Muscle layer of colon (tissue), 2 donors: Measurements from ENCODE around the gene MSL1.

Experiments used
- H3K27ac ChIP-seq: one replicate; pipeline ENCODE4 v1.7.0; 2013; ENCODE audit warnings: low read depth, mild to moderate bottlenecking, low read length, moderate library complexity
- H3K27me3 ChIP-seq, 2 donors: one replicate each; pipeline ENCODE4 v1.7.0; 2013; ENCODE audit warnings: low read length in 2 of 2, mild to moderate bottlenecking in 2 of 2; ENCODE audit not compliant: insufficient read depth in 2 of 2, control insufficient read depth in 1 of 2
- H3K36me3 ChIP-seq: one replicate; pipeline ENCODE4 v1.7.0; 2013; ENCODE audit warnings: mild to moderate bottlenecking, low read length; ENCODE audit not compliant: insufficient read depth
- H3K4me1 ChIP-seq: one replicate; pipeline ENCODE4 v1.7.0; 2013; ENCODE audit warnings: mild to moderate bottlenecking, low read length; ENCODE audit not compliant: insufficient read depth
- H3K4me3 ChIP-seq, 2 donors: one replicate each; pipeline ENCODE4 v1.7.0; 2013; ENCODE audit warnings: low read length in 2 of 2, low read depth in 1 of 2, mild to moderate bottlenecking in 1 of 2, moderate library complexity in 1 of 2
- H3K9ac ChIP-seq: one replicate; pipeline ENCODE4 v1.7.0; 2013; ENCODE audit warnings: low read length
- H3K9me3 ChIP-seq: one replicate; pipeline ENCODE4 v1.7.0; 2013; ENCODE audit warnings: mild to moderate bottlenecking, low read length
- donor health status: abdominal sarcoma.
- donor health status: Adenocarcinoma of cecum.

MSL1 gene

DNA sequence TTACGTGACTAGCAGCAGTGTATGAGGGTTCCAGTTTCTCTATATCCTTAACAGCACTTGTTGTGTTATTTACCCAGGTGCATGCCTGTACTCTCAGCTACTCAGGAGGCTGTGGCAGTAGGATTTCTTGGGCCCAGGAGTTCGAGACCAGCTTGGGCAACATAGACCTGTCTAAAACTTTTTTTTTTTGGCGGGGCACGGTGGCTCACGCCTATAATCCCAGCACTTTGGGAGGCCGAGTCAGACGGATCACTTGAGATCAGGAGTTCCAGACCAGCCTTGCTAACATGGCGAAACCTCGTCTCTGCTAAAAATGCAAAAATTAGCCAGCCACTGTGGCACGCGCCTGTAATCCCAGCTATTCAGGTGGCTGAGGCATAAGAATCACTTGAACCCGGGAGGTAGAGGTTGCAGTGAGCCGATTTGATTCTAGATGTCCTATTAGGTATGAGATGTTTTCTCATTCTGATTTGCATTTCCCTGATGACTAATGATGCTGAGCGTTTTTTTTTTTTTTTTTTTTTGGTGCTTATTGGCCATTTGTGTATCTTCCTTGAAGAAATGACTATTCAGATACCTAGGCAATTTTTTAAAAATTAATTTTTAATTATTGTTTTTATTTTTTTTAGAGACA lies 31.9 kb downstream of the MSL1 start:
- Histone ChIP-seq H3K4me3 (no peak overlapping the region), H3K9me3 (no peaks in the 10 kb centered on the region), H3K27ac (no peak overlapping the region), H3K9ac (no peak overlapping the region), H3K4me1 (peaks cover 15% of the 10 kb centered on the region), H3K27me3 (no peaks in the 10 kb centered on the region), H3K36me3 (peaks cover 39% of the 10 kb centered on the region)

- Histone ChIP-seq H3K36me3 (peaks cover 37% of the 10 kb centered on the region), H3K27me3 (no peaks in the 10 kb centered on the region), H3K9ac (no peak overlapping the region), H3K4me1 (peaks cover 9% of the 10 kb centered on the region), H3K9me3 (no peaks in the 10 kb centered on the region), H3K27ac (no peak overlapping the region), H3K4me3 (no peak overlapping the region)
Measured at GRCh38 chr17:40157973-40158372, 36.2 kb downstream of the MSL1 start.

DNA sequence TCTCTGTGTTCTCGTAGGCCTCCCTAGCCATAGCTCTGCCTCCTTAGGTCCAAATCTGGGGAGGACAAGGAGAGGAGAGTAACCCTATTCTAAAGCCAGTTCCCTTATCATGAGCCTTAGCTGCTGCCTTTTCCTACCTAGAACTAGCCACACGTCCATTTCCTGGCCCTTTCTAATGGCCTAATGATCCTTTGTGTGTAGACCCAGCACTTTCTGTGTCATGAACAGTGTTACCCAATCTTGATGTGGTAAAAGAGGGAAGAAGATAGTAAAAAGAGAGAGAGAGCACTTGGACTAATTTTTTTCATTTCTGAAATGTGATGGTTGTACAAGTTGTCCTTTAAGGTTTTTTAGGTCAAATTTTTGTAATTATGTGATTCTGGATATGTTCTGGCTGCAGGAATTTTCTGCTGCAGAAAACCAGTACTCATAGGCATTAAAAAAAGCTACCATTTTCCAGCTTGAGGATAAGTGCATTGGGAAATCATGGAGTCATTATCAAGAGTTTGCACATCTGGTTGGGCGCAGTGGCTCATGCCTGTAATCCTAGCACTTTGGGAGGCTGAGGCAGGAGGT lies 36.8 kb downstream of the MSL1 start:
- Histone ChIP-seq H3K36me3 (peaks cover 36% of the 10 kb centered on the region), H3K4me3 (no peak overlapping the region), H3K27ac (no peak overlapping the region), H3K9me3 (no peaks in the 10 kb centered on the region), H3K27me3 (no peaks in the 10 kb centered on the region), H3K4me1 (peaks cover 9% of the 10 kb centered on the region), H3K9ac (no peak overlapping the region)

DNA sequence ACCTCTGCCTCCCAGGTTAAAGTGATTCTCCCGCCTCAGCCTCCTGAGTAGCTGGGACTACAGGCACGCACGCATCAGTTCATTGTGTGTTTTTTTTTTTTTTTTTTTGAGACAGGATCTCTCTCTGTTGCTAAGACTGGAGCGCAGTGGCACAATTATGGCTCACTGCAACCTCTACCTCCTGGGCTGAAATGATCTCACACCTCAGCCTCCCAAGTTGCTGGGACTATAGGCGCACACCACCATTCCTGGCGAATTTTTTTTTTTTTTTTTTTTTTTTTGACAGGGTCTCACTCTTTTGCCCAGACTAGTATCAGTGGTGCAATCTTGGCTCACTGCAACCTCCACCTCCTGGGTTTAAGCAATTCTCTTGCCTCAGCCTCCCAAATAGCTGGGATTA lies 37.7 kb downstream of the MSL1 start:
- H3K4me1 ChIP-seq, result peaks cover 9% of the 10 kb centered on the region
- no peak overlapping the region for H3K27ac ChIP-seq
- no peak overlapping the region for H3K9ac ChIP-seq
- H3K9me3 ChIP-seq, result no peaks in the 10 kb centered on the region
- H3K36me3 ChIP-seq, result peaks cover 39% of the 10 kb centered on the region
- no peak overlapping the region for H3K4me3 ChIP-seq
- H3K27me3 ChIP-seq, result no peaks in the 10 kb centered on the region

DNA sequence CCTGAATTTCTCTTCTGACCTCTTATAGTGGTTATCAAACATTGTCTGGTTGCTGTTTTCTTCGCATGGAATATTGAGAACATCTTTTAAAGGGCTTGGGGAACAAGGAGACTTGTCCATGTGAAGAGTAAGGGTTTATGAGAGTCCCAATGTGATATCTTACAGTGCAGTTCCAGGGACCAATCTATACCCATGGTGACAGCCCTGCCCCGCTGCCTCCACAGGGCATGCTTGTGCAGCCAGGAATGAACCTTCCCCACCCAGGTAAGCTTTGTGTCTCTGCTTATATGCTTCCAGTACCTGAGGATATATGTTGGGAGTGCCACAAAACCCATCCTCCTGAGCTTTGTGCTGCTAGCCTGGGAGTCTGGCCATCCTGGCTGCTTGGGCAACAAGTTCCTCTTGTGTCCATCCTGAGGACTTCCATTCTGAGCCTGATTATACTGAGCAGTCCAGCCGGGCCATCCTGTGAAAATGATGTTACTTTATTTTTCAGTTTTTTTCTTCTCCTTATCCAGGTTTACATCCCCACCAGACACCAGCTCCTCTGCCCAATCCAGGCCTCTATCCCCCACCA lies 46.0 kb downstream of the MSL1 start:
- Histone ChIP-seq H3K27me3 (no peaks in the 10 kb centered on the region), H3K9me3 (no peaks in the 10 kb centered on the region), H3K9ac (no peak overlapping the region), H3K36me3 (peaks cover 83% of the 10 kb centered on the region), H3K4me3 (no peak overlapping the region), H3K27ac (peak overlapping the region; percentile 56), H3K4me1 (peaks cover 11% of the 10 kb centered on the region)

DNA sequence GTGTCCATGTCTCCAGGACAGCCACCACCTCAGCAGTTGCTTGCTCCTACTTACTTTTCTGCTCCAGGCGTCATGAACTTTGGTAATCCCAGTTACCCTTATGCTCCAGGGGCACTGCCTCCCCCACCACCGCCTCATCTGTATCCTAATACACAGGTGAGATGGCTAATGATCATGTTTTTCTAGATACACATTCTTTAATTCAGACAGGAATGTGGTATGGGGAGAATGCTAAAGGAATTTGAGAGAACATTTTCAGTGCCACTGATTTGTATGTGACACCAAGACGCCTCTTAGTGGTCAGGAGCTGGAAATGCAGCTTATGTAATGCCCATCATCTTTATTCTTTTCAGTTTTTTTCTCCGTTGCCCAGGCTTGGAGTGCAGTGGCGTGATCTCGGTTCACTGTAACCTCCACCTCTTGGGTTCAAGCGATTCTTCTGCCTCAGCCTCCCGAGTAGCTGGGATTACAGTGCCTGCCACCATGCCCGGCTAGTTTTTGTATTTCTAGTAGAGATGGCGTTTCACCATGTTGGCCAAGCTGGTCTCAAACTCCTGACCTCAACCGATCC lies 46.6 kb downstream of the MSL1 start:
- Histone ChIP-seq H3K36me3 (peaks cover 82% of the 10 kb centered on the region), H3K4me1 (peaks cover 11% of the 10 kb centered on the region), H3K27ac (peak overlapping the region; percentile 56), H3K9ac (no peak overlapping the region), H3K4me3 (no peak overlapping the region), H3K27me3 (no peaks in the 10 kb centered on the region), H3K9me3 (no peaks in the 10 kb centered on the region)

DNA sequence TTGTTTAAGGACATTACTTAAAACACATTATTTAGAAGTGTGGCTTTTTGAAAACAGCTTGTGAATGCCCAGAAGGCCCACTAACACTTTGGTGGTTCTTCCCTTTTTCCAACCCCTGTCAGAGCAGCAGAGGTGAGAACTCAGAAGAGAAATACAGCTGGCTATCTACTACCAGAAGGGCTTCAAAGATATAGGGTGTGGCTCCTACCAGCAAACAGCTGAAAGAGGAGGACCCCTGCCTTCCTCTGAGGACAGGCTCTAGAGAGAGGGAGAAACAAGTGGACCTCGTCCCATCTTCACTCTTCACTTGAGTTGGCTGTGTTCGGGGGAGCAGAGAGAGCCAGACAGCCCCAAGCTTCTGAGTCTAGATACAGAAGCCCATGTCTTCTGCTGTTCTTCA lies 48.6 kb downstream of the MSL1 start:
- Histone ChIP-seq H3K36me3 (peaks cover 79% of the 10 kb centered on the region), H3K4me1 (peaks cover 11% of the 10 kb centered on the region), H3K9me3 (no peaks in the 10 kb centered on the region), H3K27me3 (no peaks in the 10 kb centered on the region), H3K4me3 (no peak overlapping the region), H3K27ac (no peak overlapping the region), H3K9ac (no peak overlapping the region)

GRCh38 chr17:40171750-40172149 lies 50.0 kb downstream of the MSL1 start:
- Histone ChIP-seq H3K4me3 (no peak overlapping the region), H3K9me3 (no peaks in the 10 kb centered on the region), H3K27me3 (no peaks in the 10 kb centered on the region), H3K9ac (no peak overlapping the region), H3K36me3 (peaks cover 77% of the 10 kb centered on the region), H3K27ac (no peak overlapping the region), H3K4me1 (peaks cover 12% of the 10 kb centered on the region)

- H3K4me1 ChIP-seq, result peaks cover 10% of the 10 kb centered on the region
- no peak overlapping the region for H3K4me3 ChIP-seq
- peaks cover 62% of the 10 kb centered on the region for H3K36me3 ChIP-seq
- H3K9ac ChIP-seq, result no peak overlapping the region
- peaks cover 0 to 4% of the 10 kb centered on the region in 2 donors for H3K27me3 ChIP-seq
- no peak overlapping the region for H3K27ac ChIP-seq
- no peaks in the 10 kb centered on the region for H3K9me3 ChIP-seq
Measured at GRCh38 chr17:40173091-40173777, 51.5 kb downstream of the MSL1 start.

GRCh38 chr17:40173778-40174135 lies 52.0 kb downstream of the MSL1 start:
- Histone ChIP-seq H3K9me3 (no peaks in the 10 kb centered on the region), H3K4me1 (peaks cover 6% of the 10 kb centered on the region), H3K9ac (no peak overlapping the region), H3K27me3 (peaks cover 0 to 4% of the 10 kb centered on the region in 2 donors), H3K36me3 (peaks cover 60% of the 10 kb centered on the region), H3K4me3 (no peak overlapping the region), H3K27ac (no peak overlapping the region)

DNA sequence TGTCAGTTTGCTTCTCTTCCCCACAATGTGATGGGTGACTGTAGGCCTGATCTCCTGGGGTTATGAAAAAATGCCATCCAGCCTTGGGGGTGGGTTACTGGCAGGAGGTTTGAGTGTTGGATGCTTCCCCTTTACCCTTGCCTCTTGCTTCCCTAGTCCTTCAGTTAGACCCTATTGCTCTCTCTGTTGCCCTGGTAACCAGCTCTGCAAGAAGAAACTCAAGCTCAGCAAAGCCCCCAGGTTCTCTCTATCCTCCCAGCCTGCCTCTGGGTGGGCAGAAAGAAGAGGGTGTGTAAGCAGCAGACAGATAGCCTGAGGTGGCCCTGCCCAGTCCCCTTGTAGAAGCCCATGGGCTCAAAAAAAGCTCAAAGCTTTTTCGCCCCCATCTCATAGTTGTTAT lies 52.7 kb downstream of the MSL1 start:
- no peak overlapping the region for H3K27ac ChIP-seq
- H3K9ac ChIP-seq, result no peak overlapping the region
- peaks cover 6% of the 10 kb centered on the region for H3K4me1 ChIP-seq
- no peaks in the 10 kb centered on the region for H3K9me3 ChIP-seq
- peaks cover 0 to 4% of the 10 kb centered on the region in 2 donors for H3K27me3 ChIP-seq
- no peak overlapping the region for H3K4me3 ChIP-seq
- peaks cover 52% of the 10 kb centered on the region for H3K36me3 ChIP-seq
